ENCODE results near the gene UBE2G1.

Gene UBE2G1

DNA sequence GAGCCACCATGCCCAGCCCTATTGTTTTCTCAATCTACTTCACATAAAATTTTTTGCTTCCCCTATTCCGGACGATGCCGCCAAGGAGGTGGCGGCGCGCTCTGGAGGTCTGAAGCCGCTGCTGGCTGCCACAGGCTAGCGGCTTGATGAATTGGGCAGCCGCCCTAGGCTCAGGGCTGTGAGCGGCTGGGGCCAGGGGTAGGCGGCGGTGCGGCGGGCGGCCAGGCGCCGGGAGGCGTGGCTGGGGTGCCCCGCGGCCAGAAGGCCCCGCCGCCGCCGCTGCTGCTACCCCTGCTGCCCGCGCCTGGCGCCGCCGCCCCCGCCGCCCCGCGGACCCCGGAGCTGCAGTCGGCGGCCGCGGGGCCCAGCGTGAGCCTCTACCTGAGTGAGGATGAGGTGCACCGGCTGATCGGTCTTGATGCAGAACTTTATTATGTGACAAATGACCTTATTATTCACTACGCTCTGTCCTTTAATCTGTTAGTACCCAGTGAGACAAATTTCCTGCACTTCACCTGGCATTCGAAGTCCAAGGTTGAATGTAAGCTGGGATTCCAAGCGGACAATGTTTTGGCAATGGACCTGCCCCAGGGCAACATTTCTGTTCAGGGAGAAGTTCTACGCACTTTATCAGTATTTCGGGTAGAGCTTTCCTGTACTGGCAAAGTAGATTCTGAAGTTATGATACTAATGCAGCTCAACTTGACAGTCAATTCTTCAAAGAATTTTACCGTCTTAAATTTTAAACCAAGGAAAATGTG lies 144.4 kb downstream of the UBE2G1 start:
- H3K9me2 ChIP-seq (replicated peaks; ENCODE audit: insufficient read depth, low read length): no peaks in the 10 kb centered on the region
- H3F3A ChIP-seq (ENCODE audit: insufficient read depth, low read length): no peaks in the 10 kb centered on the region
- TF ChIP-seq CTCF (IDR thresholded peaks at IDR 0.05; ENCODE audit: low read length): no peak
- no peak for TF ChIP-seq EZH2phosphoT487 (IDR thresholded peaks at IDR 0.05; ENCODE audit: low read length)
- TF ChIP-seq EZH2 (optimal IDR thresholded peaks at IDR 0.05; ENCODE audit: low read depth, low read length): no peak
- no peak overlapping the region for H3K27ac ChIP-seq (ENCODE audit: low read length)
- H3K79me2 ChIP-seq (ENCODE audit: low read length): no peaks in the 10 kb centered on the region
- H3K4me1 ChIP-seq (ENCODE audit: low read length): no peaks in the 10 kb centered on the region
- H2AFZ ChIP-seq (ENCODE audit: low read length): no peak overlapping the region
- no peak overlapping the region for H3K9ac ChIP-seq (ENCODE audit: low read length)
- no peak for DNase-seq
- H3K27me3 ChIP-seq (replicated peaks; ENCODE audit: insufficient read depth, low read length): no peaks in the 10 kb centered on the region
- no peaks in the 10 kb centered on the region for H3K9me3 ChIP-seq (replicated peaks; ENCODE audit: insufficient read depth, low read length)
- no peak overlapping the region for H3K4me2 ChIP-seq (ENCODE audit: low read depth, low read length)
- H3K4me3 ChIP-seq (ENCODE audit: low read length): no peak overlapping the region
- H4K20me1 ChIP-seq (ENCODE audit: insufficient read depth, low read length): no peaks in the 10 kb centered on the region
- no peaks in the 10 kb centered on the region for H3K36me3 ChIP-seq (replicated peaks; ENCODE audit: insufficient read depth, low read length)

GRCh38 chr17:4221163-4221562 lies 145.3 kb downstream of the UBE2G1 start:
- Histone ChIP-seq H3K9me2 (replicated peaks; ENCODE audit: insufficient read depth, low read length) (no peaks in the 10 kb centered on the region), H4K20me1 (ENCODE audit: insufficient read depth, low read length) (no peaks in the 10 kb centered on the region), H3K9ac (ENCODE audit: low read length) (no peak overlapping the region), H3K4me3 (ENCODE audit: low read length) (no peak overlapping the region), H2AFZ (ENCODE audit: low read length) (no peak overlapping the region), H3K4me2 (ENCODE audit: low read depth, low read length) (no peak overlapping the region), H3K4me1 (ENCODE audit: low read length) (no peaks in the 10 kb centered on the region), H3K27me3 (replicated peaks; ENCODE audit: insufficient read depth, low read length) (no peaks in the 10 kb centered on the region), H3K9me3 (replicated peaks; ENCODE audit: insufficient read depth, low read length) (no peaks in the 10 kb centered on the region), H3K36me3 (replicated peaks; ENCODE audit: insufficient read depth, low read length) (no peaks in the 10 kb centered on the region), H3K79me2 (ENCODE audit: low read length) (no peaks in the 10 kb centered on the region), H3F3A (ENCODE audit: insufficient read depth, low read length) (no peaks in the 10 kb centered on the region), H3K27ac (ENCODE audit: low read length) (no peak overlapping the region)
- no peak for DNase-seq
- TF ChIP-seq CTCF (IDR thresholded peaks at IDR 0.05; ENCODE audit: low read length): no peak
- TF ChIP-seq EZH2 (optimal IDR thresholded peaks at IDR 0.05; ENCODE audit: low read depth, low read length): no peak
- no peak for TF ChIP-seq EZH2phosphoT487 (IDR thresholded peaks at IDR 0.05; ENCODE audit: low read length)

DNA sequence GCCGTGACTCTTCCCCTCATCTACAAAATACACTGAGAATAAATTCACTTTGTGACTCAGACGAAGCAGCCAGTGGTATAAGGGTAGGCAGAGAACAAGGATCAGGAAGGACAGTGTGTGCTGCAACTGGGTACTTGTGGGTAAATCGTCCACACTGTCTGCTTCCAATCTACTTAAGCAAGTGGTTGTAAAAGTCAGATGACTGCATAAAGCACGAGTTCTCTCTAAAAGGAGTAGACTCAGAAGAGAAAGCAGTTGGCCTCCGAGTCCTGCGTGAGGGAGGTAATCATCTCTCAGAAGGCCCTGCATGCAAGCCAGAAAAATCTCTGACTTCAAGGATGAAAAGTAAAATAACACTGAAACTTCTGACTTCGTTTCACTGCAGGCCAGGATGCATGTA lies 145.8 kb downstream of the UBE2G1 start:
- Histone ChIP-seq H2AFZ (ENCODE audit: low read length) (no peak overlapping the region), H3K9ac (ENCODE audit: low read length) (no peak overlapping the region), H3K27me3 (replicated peaks; ENCODE audit: insufficient read depth, low read length) (no peaks in the 10 kb centered on the region), H3K9me3 (replicated peaks; ENCODE audit: insufficient read depth, low read length) (no peaks in the 10 kb centered on the region), H3K4me2 (ENCODE audit: low read depth, low read length) (no peak overlapping the region), H3K36me3 (replicated peaks; ENCODE audit: insufficient read depth, low read length) (no peaks in the 10 kb centered on the region), H3K4me1 (ENCODE audit: low read length) (no peaks in the 10 kb centered on the region), H3K27ac (ENCODE audit: low read length) (no peak overlapping the region), H3F3A (ENCODE audit: insufficient read depth, low read length) (no peaks in the 10 kb centered on the region), H4K20me1 (ENCODE audit: insufficient read depth, low read length) (no peaks in the 10 kb centered on the region), H3K4me3 (ENCODE audit: low read length) (no peak overlapping the region), H3K9me2 (replicated peaks; ENCODE audit: insufficient read depth, low read length) (no peaks in the 10 kb centered on the region), H3K79me2 (ENCODE audit: low read length) (no peaks in the 10 kb centered on the region)
- DNase-seq: no peak
- TF ChIP-seq CTCF (IDR thresholded peaks at IDR 0.05; ENCODE audit: low read length): no peak
- no peak for TF ChIP-seq EZH2 (optimal IDR thresholded peaks at IDR 0.05; ENCODE audit: low read depth, low read length)
- TF ChIP-seq EZH2phosphoT487 (IDR thresholded peaks at IDR 0.05; ENCODE audit: low read length): no peak

Measured in MM.1S (cell line).